ENCODE results near the gene PHLPP1. TPM values are rescaled to one million over a fixed set of nuclear protein-coding genes. Genes with fewer than 3 reads are reported as not detected.
A peak's percentile ranks its signal among the peaks of the same experiment; 100 is the strongest.

Gene PHLPP1
- total and polyA plus RNA-seq, 9 donors, result 6.3 to 11.3 (median 9.8) TPM

GRCh38 chr18:62877411-62878221 lies 162.3 kb downstream of the PHLPP1 start:
- H3K4me1 ChIP-seq (ENCODE audit: control insufficient read depth, insufficient read depth, low read length), result peaks cover 6% of the 10 kb centered on the region
- no peaks in the 10 kb centered on the region for H3K36me3 ChIP-seq (ENCODE audit: control insufficient read depth, insufficient read depth, low read length)
- 25% methylated on average over 1 of the region's 6 CpGs for WGBS (ENCODE audit: insufficient coverage)
- H3K27me3 ChIP-seq (ENCODE audit: control insufficient read depth, insufficient read depth, low read length), result no peaks in the 10 kb centered on the region
- peak overlapping the region; percentile 62 for H3K27ac ChIP-seq (ENCODE audit: low read length)
- peak; percentile 82 for DNase-seq
- H3K4me3 ChIP-seq (ENCODE audit: low read length), result no peak overlapping the region
- H3K9me3 ChIP-seq (replicated peaks; ENCODE audit: control insufficient read depth, low read depth, low read length), result no peaks in the 10 kb centered on the region

DNA sequence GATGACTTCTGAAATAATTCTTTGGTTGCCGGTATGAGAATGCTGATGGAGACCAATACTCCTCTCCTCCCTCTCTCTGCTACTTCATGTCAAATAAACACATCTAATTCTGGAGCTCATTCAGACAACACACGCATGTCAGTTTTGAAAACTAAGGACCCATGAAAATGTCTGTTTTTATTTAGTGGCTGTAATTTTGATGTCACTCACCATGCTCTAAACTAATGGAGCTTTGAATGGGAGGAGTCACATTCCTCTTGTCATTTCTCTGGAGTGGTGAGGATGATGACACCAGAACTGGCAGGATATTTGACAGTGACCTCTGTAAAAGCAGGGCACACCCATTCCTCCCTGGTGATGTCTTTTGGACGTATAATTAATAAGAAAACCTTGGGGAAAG lies 163.0 kb downstream of the PHLPP1 start:
- no CpG with 5 or more reads among the region's 3 CpGs for WGBS (ENCODE audit: insufficient coverage)
- Histone ChIP-seq H3K4me1 (ENCODE audit: control insufficient read depth, insufficient read depth, low read length) (peaks cover 6% of the 10 kb centered on the region), H3K36me3 (ENCODE audit: control insufficient read depth, insufficient read depth, low read length) (no peaks in the 10 kb centered on the region), H3K27ac (ENCODE audit: low read length) (no peak overlapping the region), H3K27me3 (ENCODE audit: control insufficient read depth, insufficient read depth, low read length) (no peaks in the 10 kb centered on the region), H3K9me3 (replicated peaks; ENCODE audit: control insufficient read depth, low read depth, low read length) (no peaks in the 10 kb centered on the region), H3K4me3 (ENCODE audit: low read length) (no peak overlapping the region)
- peak; percentile 32 for DNase-seq

DNA sequence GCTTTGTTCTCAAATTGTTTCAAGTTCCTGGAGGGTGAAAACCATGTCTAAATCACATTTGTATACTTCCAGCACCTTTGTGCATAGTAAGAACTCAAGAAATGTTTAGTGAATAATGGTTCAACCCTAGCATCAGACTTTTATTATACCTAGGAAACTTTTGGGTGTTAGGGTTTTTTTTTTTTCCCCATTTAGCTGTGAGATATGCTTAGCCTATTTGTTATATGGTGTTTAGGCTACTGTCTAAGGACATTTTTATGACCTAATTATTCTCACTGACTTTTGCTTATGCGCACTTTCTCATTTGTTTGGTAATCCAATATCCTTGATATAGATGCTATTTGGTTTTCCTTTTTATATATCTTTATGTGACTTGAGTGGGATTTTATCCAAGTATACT lies 164.7 kb downstream of the PHLPP1 start:
- Histone ChIP-seq H3K27ac (ENCODE audit: low read length) (no peak overlapping the region), H3K9me3 (replicated peaks; ENCODE audit: control insufficient read depth, low read depth, low read length) (no peaks in the 10 kb centered on the region), H3K27me3 (ENCODE audit: control insufficient read depth, insufficient read depth, low read length) (no peaks in the 10 kb centered on the region), H3K36me3 (ENCODE audit: control insufficient read depth, insufficient read depth, low read length) (no peaks in the 10 kb centered on the region), H3K4me3 (ENCODE audit: low read length) (no peak overlapping the region), H3K4me1 (ENCODE audit: control insufficient read depth, insufficient read depth, low read length) (peaks cover 6% of the 10 kb centered on the region)
- no CpG with 5 or more reads among the region's 1 CpG for WGBS (ENCODE audit: insufficient coverage)
- no peak for DNase-seq

DNA sequence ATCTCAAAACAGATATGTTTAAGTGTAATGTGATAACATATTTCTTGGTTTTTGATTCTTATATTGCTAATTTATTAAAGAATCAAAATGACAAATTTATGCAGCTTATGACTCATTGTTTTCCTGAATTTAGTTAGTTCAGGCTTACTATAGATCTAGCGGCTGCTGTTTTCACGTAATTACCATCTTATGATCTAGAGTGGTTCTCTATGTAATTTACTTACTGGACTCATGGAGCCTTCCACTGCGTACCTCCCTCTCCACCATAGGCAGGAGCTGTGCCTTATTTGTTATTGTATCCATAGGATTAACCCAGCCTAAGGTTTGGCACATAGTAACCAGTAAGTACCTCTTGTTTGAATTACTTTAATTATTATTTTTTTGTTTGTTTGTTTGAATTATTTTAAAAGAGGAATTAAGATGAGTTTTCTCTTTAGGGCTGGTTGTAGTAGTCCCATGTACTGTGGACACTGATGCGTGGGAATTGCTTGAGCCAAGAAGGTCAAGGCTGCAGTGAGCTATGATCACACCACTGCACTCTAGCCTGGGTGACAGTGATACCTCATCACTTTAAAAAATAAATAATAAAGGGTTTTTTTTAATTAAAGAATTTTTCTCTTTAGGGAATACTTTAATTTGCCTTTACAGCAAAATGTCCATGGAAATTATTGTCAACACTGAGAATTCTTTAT lies 165.5 kb downstream of the PHLPP1 start:
- Histone ChIP-seq H3K4me1 (ENCODE audit: control insufficient read depth, insufficient read depth, low read length) (peaks cover 6% of the 10 kb centered on the region), H3K36me3 (ENCODE audit: control insufficient read depth, insufficient read depth, low read length) (no peaks in the 10 kb centered on the region), H3K27ac (ENCODE audit: low read length) (no peak overlapping the region), H3K4me3 (ENCODE audit: low read length) (no peak overlapping the region), H3K9me3 (replicated peaks; ENCODE audit: control insufficient read depth, low read depth, low read length) (no peaks in the 10 kb centered on the region), H3K27me3 (ENCODE audit: control insufficient read depth, insufficient read depth, low read length) (no peaks in the 10 kb centered on the region)
- no CpG with 5 or more reads among the region's 4 CpGs for WGBS (ENCODE audit: insufficient coverage)
- no peak for DNase-seq

GRCh38 chr18:62881509-62882016 lies 166.2 kb downstream of the PHLPP1 start:
- DNase-seq, result peak; percentile 29

GRCh38 chr18:62883937-62884735 lies 168.8 kb downstream of the PHLPP1 start:
- Histone ChIP-seq H3K9me3 (replicated peaks; ENCODE audit: control insufficient read depth, low read depth, low read length) (no peaks in the 10 kb centered on the region), H3K36me3 (ENCODE audit: control insufficient read depth, insufficient read depth, low read length) (no peaks in the 10 kb centered on the region), H3K4me1 (ENCODE audit: control insufficient read depth, insufficient read depth, low read length) (peaks cover 4% of the 10 kb centered on the region), H3K4me3 (ENCODE audit: low read length) (no peak overlapping the region), H3K27me3 (ENCODE audit: control insufficient read depth, insufficient read depth, low read length) (no peaks in the 10 kb centered on the region), H3K27ac (ENCODE audit: low read length) (no peak overlapping the region)
- DNase-seq, result no peak
- WGBS (ENCODE audit: insufficient coverage), result no CpG with 5 or more reads among the region's 6 CpGs

More at GRCh38 chr18:62881509-62882016, 166.2 kb downstream of the PHLPP1 start:
- Histone ChIP-seq H3K4me1 (ENCODE audit: control insufficient read depth, insufficient read depth, low read length) (peaks cover 6% of the 10 kb centered on the region), H3K9me3 (replicated peaks; ENCODE audit: control insufficient read depth, low read depth, low read length) (no peaks in the 10 kb centered on the region), H3K4me3 (ENCODE audit: low read length) (no peak overlapping the region), H3K27me3 (ENCODE audit: control insufficient read depth, insufficient read depth, low read length) (no peaks in the 10 kb centered on the region), H3K27ac (ENCODE audit: low read length) (no peak overlapping the region), H3K36me3 (ENCODE audit: control insufficient read depth, insufficient read depth, low read length) (no peaks in the 10 kb centered on the region)
- 56% methylated on average over 4 of the region's 4 CpGs for WGBS (ENCODE audit: insufficient coverage)

DNA sequence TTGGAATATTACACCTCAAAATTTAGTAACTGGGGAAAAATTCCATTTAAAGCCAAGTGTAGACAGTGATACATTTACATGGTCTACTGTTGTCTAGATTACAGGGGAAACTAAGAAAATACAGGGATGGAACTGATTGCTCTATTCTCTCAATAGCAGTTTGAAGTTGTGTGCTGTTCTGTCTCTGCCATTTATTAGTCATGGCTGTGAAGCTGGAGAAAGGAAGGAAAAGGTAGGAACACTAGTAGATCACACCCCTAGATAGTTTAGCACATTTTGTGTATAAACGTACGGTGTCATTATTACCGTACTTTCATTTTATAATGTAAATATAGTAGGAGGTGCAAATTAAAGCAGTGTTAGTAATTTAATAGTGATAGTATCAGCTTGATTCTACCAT lies 170.5 kb downstream of the PHLPP1 start:
- Histone ChIP-seq H3K27ac (ENCODE audit: low read length) (no peak overlapping the region), H3K36me3 (ENCODE audit: control insufficient read depth, insufficient read depth, low read length) (no peaks in the 10 kb centered on the region), H3K4me3 (ENCODE audit: low read length) (no peak overlapping the region), H3K9me3 (replicated peaks; ENCODE audit: control insufficient read depth, low read depth, low read length) (no peaks in the 10 kb centered on the region), H3K4me1 (ENCODE audit: control insufficient read depth, insufficient read depth, low read length) (peaks cover 4% of the 10 kb centered on the region), H3K27me3 (ENCODE audit: control insufficient read depth, insufficient read depth, low read length) (no peaks in the 10 kb centered on the region)
- no peak for DNase-seq
- no CpG with 5 or more reads among the region's 3 CpGs for WGBS (ENCODE audit: insufficient coverage)

DNA sequence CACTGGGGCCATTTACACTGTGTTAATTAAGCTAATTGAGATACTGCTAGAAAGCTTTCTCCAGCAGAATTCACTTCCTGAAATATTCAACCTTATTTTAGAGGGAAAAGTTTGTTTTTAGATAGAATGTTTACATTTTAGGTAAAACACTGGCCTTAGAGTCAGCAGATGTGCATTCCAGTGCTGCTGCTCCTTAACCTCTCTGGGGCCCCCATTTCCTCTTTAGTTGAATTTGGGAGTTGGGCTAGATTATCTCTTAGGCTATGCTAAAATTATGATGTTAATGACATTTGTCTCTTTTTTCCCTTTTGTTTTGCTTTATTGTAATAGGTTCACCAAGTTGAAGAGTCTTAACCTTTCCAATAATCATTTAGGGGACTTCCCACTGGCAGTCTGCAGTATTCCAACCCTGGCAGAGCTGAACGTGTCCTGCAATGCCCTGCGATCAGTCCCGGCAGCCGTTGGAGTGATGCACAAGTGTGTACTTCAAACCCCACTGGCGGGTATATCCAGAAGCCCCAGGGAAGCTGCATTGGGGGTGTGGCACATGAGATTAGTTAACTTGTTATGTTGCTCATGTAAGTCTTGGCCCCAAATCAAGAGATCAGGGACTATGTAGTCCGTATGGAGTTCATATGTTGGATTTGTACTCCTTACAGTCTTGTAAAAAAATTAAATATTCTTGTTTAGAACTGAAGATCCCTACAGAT lies 179.5 kb downstream of the PHLPP1 start:
- Histone ChIP-seq H3K36me3 (ENCODE audit: control insufficient read depth, insufficient read depth, low read length) (peaks cover 15% of the 10 kb centered on the region), H3K4me3 (ENCODE audit: low read length) (no peak overlapping the region), H3K9me3 (replicated peaks; ENCODE audit: control insufficient read depth, low read depth, low read length) (no peaks in the 10 kb centered on the region), H3K4me1 (ENCODE audit: control insufficient read depth, insufficient read depth, low read length) (no peaks in the 10 kb centered on the region), H3K27me3 (ENCODE audit: control insufficient read depth, insufficient read depth, low read length) (no peaks in the 10 kb centered on the region), H3K27ac (ENCODE audit: low read length) (no peak overlapping the region)
- DNase-seq, result peak; percentile 19
- WGBS (ENCODE audit: insufficient coverage), result 35% methylated on average over 5 of the region's 6 CpGs

DNA sequence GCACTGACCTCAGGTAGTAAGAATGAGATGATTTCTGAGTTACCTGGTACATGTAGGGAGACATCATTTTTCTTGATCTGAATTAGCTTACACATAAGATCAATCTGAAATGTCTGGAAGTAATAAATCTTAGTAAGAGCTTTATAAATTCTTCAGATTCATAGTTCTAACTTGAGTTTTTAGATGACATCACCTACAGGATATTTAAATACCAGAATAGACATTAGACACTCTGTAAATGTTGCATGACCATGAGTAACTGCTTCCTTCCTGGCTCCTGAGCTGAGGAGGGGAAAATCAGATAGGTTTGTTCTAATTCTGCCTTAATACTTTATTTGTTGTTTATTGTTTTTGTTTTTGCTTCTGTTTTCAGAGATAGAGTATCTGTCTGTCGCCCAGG lies 181.8 kb downstream of the PHLPP1 start:
- H3K27ac ChIP-seq (ENCODE audit: low read length), result no peak overlapping the region
- no peaks in the 10 kb centered on the region for H3K9me3 ChIP-seq (replicated peaks; ENCODE audit: control insufficient read depth, low read depth, low read length)
- no peak overlapping the region for H3K4me3 ChIP-seq (ENCODE audit: low read length)
- H3K4me1 ChIP-seq (ENCODE audit: control insufficient read depth, insufficient read depth, low read length), result no peaks in the 10 kb centered on the region
- no peak for DNase-seq
- peaks cover 17% of the 10 kb centered on the region for H3K36me3 ChIP-seq (ENCODE audit: control insufficient read depth, insufficient read depth, low read length)
- no CpG with 5 or more reads among the region's 1 CpG for WGBS (ENCODE audit: insufficient coverage)
- H3K27me3 ChIP-seq (ENCODE audit: control insufficient read depth, insufficient read depth, low read length), result no peaks in the 10 kb centered on the region
